K562 (cell line): ENCODE results near the gene MAK. TPM values are rescaled to one million over a fixed set of nuclear protein-coding genes. Genes with fewer than 3 reads are reported as not detected.

Experiments used
- ATF7 ChIP-seq: fragments of 450-650 bp; IDR thresholded peaks from 2 replicates; pipeline ENCODE4 v1.7.1; 2014; ENCODE audit warnings: mild to moderate bottlenecking, moderate library complexity
- CBX3 ChIP-seq, 2 experiments: IDR thresholded peaks; 1 replicate in 1 of 2; 2 replicates in 1 of 2; pipeline ENCODE4 v1.6.1; 2012; ENCODE audit warnings: inconsistent platforms in 2 of 2, low read length in 2 of 2, borderline replicate concordance in 1 of 2, control low read depth in 1 of 2
- DACH1 ChIP-seq: fragments of 450-650 bp; IDR thresholded peaks from 2 replicates; pipeline ENCODE4 v1.6.1; 2018; ENCODE audit not compliant: partially characterized antibody
- HDAC3 ChIP-seq: fragments of 450-650 bp; IDR thresholded peaks from 2 replicates; pipeline ENCODE4 v1.6.1; 2018; ENCODE audit warnings: borderline replicate concordance, mild to moderate bottlenecking, moderate library complexity; ENCODE audit not compliant: partially characterized antibody
- HMBOX1 ChIP-seq: sonication (generic); IDR thresholded peaks from 2 replicates; pipeline ENCODE4 v1.6.1; 2016
- HNRNPH1 ChIP-seq: fragments of 200-400 bp; formaldehyde crosslinking; optimal IDR thresholded peaks from 2 replicates; pipeline ENCODE3; 2017; ENCODE audit warnings: low read depth, mild to moderate bottlenecking, low read length, moderate library complexity
- PHB ChIP-seq: fragments of 250-450 bp; sonication (Bioruptor Pico); IDR thresholded peaks from 2 replicates; pipeline ENCODE4 v1.5.0; 2021
- PHB2 ChIP-seq: fragments of 450-650 bp; IDR thresholded peaks from 2 replicates; pipeline ENCODE4 v1.6.1; 2017; ENCODE audit warnings: low read depth
- RAD51 ChIP-seq: fragments of 450-650 bp; IDR thresholded peaks from 2 replicates; pipeline ENCODE4 v1.7.1; 2016; ENCODE audit warnings: low read depth, mild to moderate bottlenecking, borderline replicate concordance
- ZBTB11 ChIP-seq, 3 experiments: fragments of 200-800 bp in 1 of 3; fragments of 250-450 bp in 1 of 3; fragments of 450-650 bp in 1 of 3; sonication (Bioruptor Pico) in 1 of 3; sonication (Bioruptor generic) in 1 of 3; formaldehyde crosslinking in 1 of 3; IDR thresholded peaks; 2 replicates each; pipeline versions ENCODE4 v1.6.1 to v1.8.0; 2016 to 2022; ENCODE audit warnings: mild to moderate bottlenecking in 2 of 3, missing genetic modification characterization in 2 of 3, missing compliant biosample characterization in 1 of 3, moderate library complexity in 1 of 3
- ZNF318 ChIP-seq, 2 experiments: fragments of 450-650 bp; IDR thresholded peaks; 2 replicates each; pipeline ENCODE4 v1.6.1; 2016; ENCODE audit warnings: mild to moderate bottlenecking in 2 of 2, borderline replicate concordance in 1 of 2, low read depth in 1 of 2, moderate library complexity in 1 of 2
- ZNF395 ChIP-seq: fragments of 200-800 bp; sonication (Bioruptor generic); IDR thresholded peaks from 2 replicates; pipeline ENCODE4 v1.6.1; 2017; ENCODE audit warnings: missing genetic modification characterization, missing compliant biosample characterization
- polyA plus RNA-seq, 8 experiments: library from polyadenylated mRNA; depleted of rRNA in 4 of 8; stranded (reverse) in 5 of 8; unstranded in 3 of 8; fragments of >200 nt; fragmentation: Nextera tagmentation in 2 of 8; fragmentation: Illumina TruSeq in 1 of 8; extraction: Ambion mirVana in 2 of 8; extraction: Trizol in 1 of 8; gene quantifications; 2 replicates each; pipeline versions ENCODE4 v1.2.1 to v1.2.3, GENCODE V29; 2011 to 2014; ENCODE audit warnings: inconsistent platforms in 1 of 8, missing spikeins in 1 of 8
- total RNA-seq, 7 experiments: library from RNA; depleted of rRNA in 6 of 7; stranded (reverse); fragments of >200 nt in 6 of 7; fragmentation: Illumina TruSeq in 2 of 7; extraction: Trizol in 2 of 7; gene quantifications; 2 replicates each; pipeline versions ENCODE4 v1.2.1 to v1.2.3, GENCODE V29; 2011 to 2021; ENCODE audit warnings: low replicate concordance in 1 of 7

MAK gene
- total and polyA plus RNA-seq, 9 of the 15 experiments (the other 6 are each of a cell fraction or from before 2014, with no cell fraction given) = 0.25 to 1.1 (median 0.53) TPM

- TF ChIP-seq ZNF318 (IDR thresholded peaks at IDR 0.05; ENCODE audit: borderline replicate concordance in 1 of 2, low read depth in 1 of 2) (peak in 1 of 2 experiments; percentile 18; a peak in 1 of 4 replicates), HNRNPH1 (no peak), RAD51 (0 out of 2 replicates have a peak, but pooled peaks have one; percentile 6), ZBTB11 (CRISPR knock-in tag; IDR thresholded peaks at IDR 0.05) (no peak), DACH1 (peak; percentile 60), PHB (CRISPR knock-in tag) (no peak), ATF7 (peak; percentile 22; the same call in 1 of the 2 replicates), CBX3 (IDR thresholded peaks at IDR 0.05; ENCODE audit: borderline replicate concordance in 1 of 2, low read length in 2 of 2) (0 out of 3 replicates have a peak, but pooled peaks of 1 of the 2 experiments have one; percentile 1), ZNF395 (CRISPR knock-in tag) (no peak), HDAC3 (no peak), HMBOX1 (peak; percentile 2; the same call in 1 of the 2 replicates), PHB2 (no peak)
These were observed 1.2 kb downstream of the MAK start (continued) for GRCh38 chr6:10837009-10837621.
